Measurements from ENCODE around the gene TJP2.

The TJP2 gene

GRCh38 chr9:69141851-69142250, 32.2 kb upstream of the TJP2 start:
- Histone ChIP-seq H3K27ac (ENCODE audit: low read length) (no peak overlapping the region), H3K4me1 (ENCODE audit: control insufficient read depth, insufficient read depth, low read length) (no peaks in the 10 kb centered on the region), H3K27me3 (ENCODE audit: control insufficient read depth in 1 of 2, insufficient read depth in 2 of 2, low read length in 2 of 2) (no peaks in the 10 kb centered on the region), H3K9ac (ENCODE audit: low read length in 2 of 2) (no peak overlapping the region), H3K4me3 (ENCODE audit: low read length in 2 of 2) (no peak overlapping the region), H3K9me3 (ENCODE audit: control insufficient read depth in 2 of 2, low read length in 2 of 2) (no peaks in the 10 kb centered on the region), H3K36me3 (ENCODE audit: control insufficient read depth in 2 of 2, insufficient read depth in 2 of 2, low read length in 2 of 2) (no peaks in the 10 kb centered on the region)

- Histone ChIP-seq H3K4me1 (ENCODE audit: control insufficient read depth, insufficient read depth, low read length) (no peaks in the 10 kb centered on the region), H3K4me3 (ENCODE audit: low read length in 2 of 2) (no peak overlapping the region), H3K9me3 (ENCODE audit: control insufficient read depth in 2 of 2, low read length in 2 of 2) (no peaks in the 10 kb centered on the region), H3K36me3 (ENCODE audit: control insufficient read depth in 2 of 2, insufficient read depth in 2 of 2, low read length in 2 of 2) (no peaks in the 10 kb centered on the region), H3K27ac (ENCODE audit: low read length) (no peak overlapping the region), H3K27me3 (ENCODE audit: control insufficient read depth in 1 of 2, insufficient read depth in 2 of 2, low read length in 2 of 2) (no peaks in the 10 kb centered on the region), H3K9ac (ENCODE audit: low read length in 2 of 2) (no peak overlapping the region)
Measured at GRCh38 chr9:69143291-69143690, 30.8 kb upstream of the TJP2 start.

- Histone ChIP-seq H3K36me3 (ENCODE audit: control insufficient read depth in 2 of 2, insufficient read depth in 2 of 2, low read length in 2 of 2) (no peaks in the 10 kb centered on the region), H3K27me3 (ENCODE audit: control insufficient read depth in 1 of 2, insufficient read depth in 2 of 2, low read length in 2 of 2) (no peaks in the 10 kb centered on the region), H3K9ac (ENCODE audit: low read length in 2 of 2) (no peak overlapping the region), H3K27ac (ENCODE audit: low read length) (no peak overlapping the region), H3K4me1 (ENCODE audit: control insufficient read depth, insufficient read depth, low read length) (peaks cover 8% of the 10 kb centered on the region), H3K4me3 (ENCODE audit: low read length in 2 of 2) (no peak overlapping the region), H3K9me3 (ENCODE audit: control insufficient read depth in 2 of 2, low read length in 2 of 2) (no peaks in the 10 kb centered on the region)
Measured at GRCh38 chr9:69145144-69145715, 28.8 kb upstream of the TJP2 start.

DNA sequence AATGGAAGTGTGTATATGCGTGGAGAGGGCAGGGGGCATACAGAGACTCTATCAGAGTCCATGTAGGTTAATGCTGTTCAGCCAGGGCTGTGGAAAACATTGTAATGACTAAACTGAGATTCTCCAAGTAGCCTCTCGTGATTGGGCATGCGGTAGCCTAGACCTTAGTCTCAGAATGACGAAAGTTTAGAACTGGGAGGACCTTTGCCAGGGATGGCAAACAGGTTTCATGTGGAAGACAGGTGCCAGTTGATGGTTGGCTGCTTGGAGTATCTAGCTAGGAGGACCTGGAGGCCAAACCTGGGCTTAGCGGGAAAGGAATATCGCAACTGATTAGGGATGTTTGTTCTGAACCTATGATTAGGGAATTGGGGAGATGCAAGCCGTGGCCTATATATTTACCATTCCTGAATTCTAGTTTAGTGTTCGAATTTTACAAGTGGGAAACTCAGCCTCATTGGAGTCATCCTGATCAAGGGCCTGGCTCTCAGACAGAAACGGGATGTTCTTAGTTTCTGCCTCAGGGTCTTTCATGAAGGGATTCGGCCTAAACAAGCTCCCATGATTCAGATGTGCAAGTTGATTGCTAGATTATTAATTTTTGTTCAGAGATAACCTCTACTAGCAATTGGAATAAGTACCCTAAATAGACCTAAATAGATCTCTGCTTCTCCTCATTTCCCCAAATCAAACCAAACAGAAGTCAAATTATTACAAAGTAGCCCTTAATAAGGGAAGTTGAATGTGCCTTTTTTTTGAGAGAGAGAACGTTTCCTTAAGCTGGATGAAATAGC, 26.8 kb upstream of the TJP2 start:
- Histone ChIP-seq H3K4me1 (ENCODE audit: control insufficient read depth, insufficient read depth, low read length) (peaks cover 8% of the 10 kb centered on the region), H3K9me3 (ENCODE audit: control insufficient read depth in 2 of 2, low read length in 2 of 2) (no peaks in the 10 kb centered on the region), H3K27ac (ENCODE audit: low read length) (no peak overlapping the region), H3K36me3 (ENCODE audit: control insufficient read depth in 2 of 2, insufficient read depth in 2 of 2, low read length in 2 of 2) (no peaks in the 10 kb centered on the region), H3K27me3 (ENCODE audit: control insufficient read depth in 1 of 2, insufficient read depth in 2 of 2, low read length in 2 of 2) (no peaks in the 10 kb centered on the region), H3K4me3 (ENCODE audit: low read length in 2 of 2) (no peak overlapping the region), H3K9ac (ENCODE audit: low read length in 2 of 2) (no peak overlapping the region)

DNA sequence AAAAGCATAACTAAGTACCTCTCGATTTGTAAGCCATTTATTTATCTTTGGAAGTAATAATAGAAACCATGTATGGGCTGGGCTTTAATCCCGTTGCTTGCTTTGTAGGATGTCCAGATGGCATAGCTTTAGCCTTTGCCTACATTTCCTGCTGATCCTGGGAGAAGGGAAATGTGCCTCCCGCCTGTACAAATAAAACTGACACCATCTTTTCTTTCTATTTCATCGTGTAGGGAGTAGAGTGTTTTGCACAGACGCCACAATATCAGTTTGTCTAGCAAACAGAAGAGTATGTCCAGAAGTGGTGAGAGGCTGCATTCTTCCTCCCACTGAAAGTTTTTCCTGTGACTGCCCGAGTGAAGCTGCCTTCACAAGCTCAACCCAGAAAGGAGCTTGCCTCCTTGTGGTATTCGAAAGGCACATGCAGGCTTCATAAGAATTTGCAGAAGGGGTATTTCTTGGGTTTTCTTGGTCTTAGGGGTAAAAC, 24.7 kb upstream of the TJP2 start:
- H3K9ac ChIP-seq (ENCODE audit: low read length in 2 of 2) = peak overlapping the region; percentile 26 to 68
- no peaks in the 10 kb centered on the region for H3K27me3 ChIP-seq (ENCODE audit: control insufficient read depth in 1 of 2, insufficient read depth in 2 of 2, low read length in 2 of 2)
- H3K36me3 ChIP-seq (ENCODE audit: control insufficient read depth in 2 of 2, insufficient read depth in 2 of 2, low read length in 2 of 2) = no peaks in the 10 kb centered on the region
- H3K4me1 ChIP-seq (ENCODE audit: control insufficient read depth, insufficient read depth, low read length) = peaks cover 24% of the 10 kb centered on the region
- H3K27ac ChIP-seq (ENCODE audit: low read length) = peak overlapping the region; percentile 71
- peak overlapping the region in 1 of 2 donors; percentile 67 for H3K4me3 ChIP-seq (ENCODE audit: low read length in 2 of 2)
- H3K9me3 ChIP-seq (ENCODE audit: control insufficient read depth in 2 of 2, low read length in 2 of 2) = no peaks in the 10 kb centered on the region

- peaks cover 34% of the 10 kb centered on the region for H3K4me1 ChIP-seq (ENCODE audit: control insufficient read depth, insufficient read depth, low read length)
- no peak overlapping the region for H3K9ac ChIP-seq (ENCODE audit: low read length in 2 of 2)
- no peak overlapping the region for H3K4me3 ChIP-seq (ENCODE audit: low read length in 2 of 2)
- no peak overlapping the region for H3K27ac ChIP-seq (ENCODE audit: low read length)
- H3K36me3 ChIP-seq (ENCODE audit: control insufficient read depth in 2 of 2, insufficient read depth in 2 of 2, low read length in 2 of 2) = no peaks in the 10 kb centered on the region
- H3K9me3 ChIP-seq (ENCODE audit: control insufficient read depth in 2 of 2, low read length in 2 of 2) = no peaks in the 10 kb centered on the region
- H3K27me3 ChIP-seq (ENCODE audit: control insufficient read depth in 1 of 2, insufficient read depth in 2 of 2, low read length in 2 of 2) = no peaks in the 10 kb centered on the region
Measured at GRCh38 chr9:69151506-69151905, 22.6 kb upstream of the TJP2 start.

DNA sequence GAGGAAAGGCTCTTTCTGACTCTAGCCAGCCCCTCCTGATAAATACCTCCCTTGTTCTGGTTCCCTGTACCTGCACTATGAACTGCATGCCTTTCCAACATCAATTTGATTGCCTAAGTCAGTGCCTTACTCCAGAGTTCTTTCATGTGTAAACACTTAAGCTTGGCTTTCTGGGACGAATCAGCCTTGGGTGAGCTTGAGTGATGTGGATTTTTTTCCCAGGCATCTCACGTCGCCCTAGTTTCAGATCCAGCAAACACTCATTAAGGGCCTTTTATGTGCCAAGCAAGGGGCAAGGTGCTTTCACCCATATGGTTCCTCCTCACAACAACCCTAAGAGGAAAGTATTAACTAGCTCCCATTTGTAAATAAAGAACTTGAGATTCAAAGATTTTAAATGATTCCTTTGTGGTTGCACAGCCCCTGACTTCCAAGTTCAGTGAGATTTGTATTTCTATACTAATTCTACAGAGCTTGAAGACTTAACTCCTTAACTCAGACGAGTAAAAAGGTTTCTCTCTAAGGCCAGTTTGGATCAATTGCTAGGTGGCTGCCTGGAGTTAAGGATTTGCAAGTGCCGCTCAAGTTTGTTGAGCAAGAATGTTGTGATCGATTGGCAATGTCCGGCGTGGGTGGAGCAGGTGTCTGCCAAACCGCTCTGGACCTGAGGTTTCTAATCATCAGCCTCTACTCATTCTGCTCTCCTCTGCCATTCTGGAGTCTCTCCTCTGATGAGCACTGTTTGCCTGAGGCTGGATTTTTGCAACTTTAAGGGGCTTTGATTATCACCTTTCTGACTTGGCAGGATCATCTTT, 20.2 kb upstream of the TJP2 start:
- no peak overlapping the region for H3K9ac ChIP-seq (ENCODE audit: low read length in 2 of 2)
- H3K4me3 ChIP-seq (ENCODE audit: low read length in 2 of 2) = no peak overlapping the region
- H3K9me3 ChIP-seq (ENCODE audit: control insufficient read depth in 2 of 2, low read length in 2 of 2) = no peaks in the 10 kb centered on the region
- peaks cover 31% of the 10 kb centered on the region for H3K4me1 ChIP-seq (ENCODE audit: control insufficient read depth, insufficient read depth, low read length)
- H3K27ac ChIP-seq (ENCODE audit: low read length) = peak overlapping the region; percentile 11
- H3K36me3 ChIP-seq (ENCODE audit: control insufficient read depth in 2 of 2, insufficient read depth in 2 of 2, low read length in 2 of 2) = no peaks in the 10 kb centered on the region
- no peaks in the 10 kb centered on the region for H3K27me3 ChIP-seq (ENCODE audit: control insufficient read depth in 1 of 2, insufficient read depth in 2 of 2, low read length in 2 of 2)

- Histone ChIP-seq H3K9ac (ENCODE audit: low read length in 2 of 2) (no peak overlapping the region), H3K27me3 (ENCODE audit: control insufficient read depth in 1 of 2, insufficient read depth in 2 of 2, low read length in 2 of 2) (no peaks in the 10 kb centered on the region), H3K4me3 (ENCODE audit: low read length in 2 of 2) (no peak overlapping the region), H3K4me1 (ENCODE audit: control insufficient read depth, insufficient read depth, low read length) (peaks cover 26% of the 10 kb centered on the region), H3K27ac (ENCODE audit: low read length) (peak overlapping the region; percentile 24), H3K9me3 (ENCODE audit: control insufficient read depth in 2 of 2, low read length in 2 of 2) (no peaks in the 10 kb centered on the region), H3K36me3 (ENCODE audit: control insufficient read depth in 2 of 2, insufficient read depth in 2 of 2, low read length in 2 of 2) (no peaks in the 10 kb centered on the region)
Measured at GRCh38 chr9:69155341-69156030, 18.6 kb upstream of the TJP2 start.

DNA sequence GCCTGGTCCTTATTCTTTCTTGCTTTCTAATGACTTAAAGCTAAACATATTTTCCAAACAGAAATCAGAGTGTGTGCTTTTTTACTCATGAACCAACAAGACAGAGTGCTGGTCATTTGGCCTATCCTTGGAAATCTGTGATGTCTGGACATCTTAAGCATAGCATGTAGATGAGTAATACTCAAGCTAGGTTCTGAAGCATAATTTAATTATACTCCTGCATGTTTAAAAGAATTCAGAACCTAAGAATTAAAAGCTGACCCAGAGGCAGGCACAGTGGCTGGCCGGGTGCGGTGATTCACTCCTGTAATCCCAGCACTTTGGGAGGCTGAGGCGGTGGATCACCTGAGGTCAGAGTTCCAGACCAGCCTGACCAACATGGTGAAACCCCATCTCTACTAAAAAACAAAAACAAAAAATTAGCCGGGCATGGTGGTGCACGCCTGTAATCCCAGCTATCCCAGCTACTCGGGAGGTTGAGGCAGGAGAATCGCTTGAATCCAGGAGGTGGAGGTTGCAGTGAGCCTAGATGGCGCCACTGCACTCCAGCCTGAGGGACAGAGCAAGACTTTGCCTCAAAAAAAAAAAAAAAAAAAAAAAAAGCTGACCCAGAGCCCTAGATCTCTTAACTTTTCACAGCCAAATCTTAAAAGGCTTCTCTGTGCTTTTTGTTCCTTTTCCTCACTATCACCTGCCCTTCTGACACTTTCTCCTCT, 16.2 kb upstream of the TJP2 start:
- Histone ChIP-seq H3K36me3 (ENCODE audit: control insufficient read depth in 2 of 2, insufficient read depth in 2 of 2, low read length in 2 of 2) (no peaks in the 10 kb centered on the region), H3K9me3 (ENCODE audit: control insufficient read depth in 2 of 2, low read length in 2 of 2) (no peaks in the 10 kb centered on the region), H3K4me3 (ENCODE audit: low read length in 2 of 2) (no peak overlapping the region), H3K27me3 (ENCODE audit: control insufficient read depth in 1 of 2, insufficient read depth in 2 of 2, low read length in 2 of 2) (no peaks in the 10 kb centered on the region), H3K9ac (ENCODE audit: low read length in 2 of 2) (no peak overlapping the region), H3K4me1 (ENCODE audit: control insufficient read depth, insufficient read depth, low read length) (peaks cover 22% of the 10 kb centered on the region), H3K27ac (ENCODE audit: low read length) (no peak overlapping the region)

- Histone ChIP-seq H3K4me3 (ENCODE audit: low read length in 2 of 2) (no peak overlapping the region), H3K36me3 (ENCODE audit: control insufficient read depth in 2 of 2, insufficient read depth in 2 of 2, low read length in 2 of 2) (no peaks in the 10 kb centered on the region), H3K9ac (ENCODE audit: low read length in 2 of 2) (no peak overlapping the region), H3K27ac (ENCODE audit: low read length) (no peak overlapping the region), H3K4me1 (ENCODE audit: control insufficient read depth, insufficient read depth, low read length) (peaks cover 18% of the 10 kb centered on the region), H3K27me3 (ENCODE audit: control insufficient read depth in 1 of 2, insufficient read depth in 2 of 2, low read length in 2 of 2) (no peaks in the 10 kb centered on the region), H3K9me3 (ENCODE audit: control insufficient read depth in 2 of 2, low read length in 2 of 2) (no peaks in the 10 kb centered on the region)
Measured at GRCh38 chr9:69158471-69158870, 15.6 kb upstream of the TJP2 start.

Data from stomach smooth muscle (tissue), 2 donors.